ENCODE data around the gene AMER2.
"Not testable (repeated sequence)": the region's sequence is repeated elsewhere in the genome, so short reads cannot be mapped to it uniquely, and the experiment has no call there.

AMER2 gene

DNA sequence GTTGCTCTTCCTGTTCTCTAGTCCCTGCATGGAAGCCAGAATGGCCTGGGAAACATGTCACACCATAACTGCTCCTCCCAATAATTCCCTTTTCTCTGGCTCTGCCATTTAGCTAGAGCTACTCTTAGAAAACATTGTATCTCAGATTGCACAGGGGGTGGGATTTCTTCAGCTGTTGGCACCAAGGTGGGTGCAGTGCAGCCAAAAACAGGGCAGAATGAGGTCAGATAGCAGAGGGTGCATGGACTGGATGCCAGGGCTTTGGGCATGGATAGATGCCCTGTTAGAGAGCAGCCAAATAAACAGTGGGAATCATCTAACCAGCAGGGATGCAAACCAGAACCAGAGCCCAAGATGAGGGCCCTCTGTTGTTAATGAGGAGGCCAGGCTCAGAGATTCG is 4.9 kb upstream of the AMER2 start:
- Histone ChIP-seq H3K27me3 (ENCODE audit: low read depth) (no peaks in the 10 kb centered on the region), H3K4me3 (no peak overlapping the region), H3K4me1 (peaks cover under 1% of the 10 kb centered on the region), H3K9me3 (peaks cover 3% of the 10 kb centered on the region; the same call in 1 of the 2 replicates), H3K36me3 (replicated peaks) (no peaks in the 10 kb centered on the region)
- in situ Hi-C loops (cut with MboI; ENCODE audit: low sequenced_read_pairs): no loop called here
- no peak for DNase-seq (ENCODE audit: low spot score in 2 of 2)

DNA sequence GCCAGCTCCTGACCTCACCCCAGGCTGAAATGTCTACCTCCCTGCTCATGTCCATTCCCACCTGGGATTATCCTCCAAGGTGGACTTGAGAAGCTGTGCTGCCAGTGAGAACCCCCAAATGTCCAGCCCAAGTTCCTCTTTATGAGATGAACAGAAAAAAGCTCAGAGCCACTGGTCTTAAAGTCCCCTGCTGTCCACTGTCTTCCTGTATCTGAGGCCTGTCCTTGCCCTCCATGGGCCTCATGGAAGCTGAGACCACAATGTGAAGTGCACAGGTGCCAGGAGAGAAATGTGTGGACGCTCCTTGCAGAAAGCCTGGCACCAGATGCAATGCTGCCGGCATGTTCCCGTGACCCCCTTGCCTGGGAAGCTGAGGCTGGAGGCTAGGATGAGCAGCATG is 3.3 kb upstream of the AMER2 start:
- peaks cover 3% of the 10 kb centered on the region; the same call in 1 of the 2 replicates for H3K9me3 ChIP-seq
- in situ Hi-C loops (cut with MboI; ENCODE audit: low sequenced_read_pairs): no loop called here
- H3K4me1 ChIP-seq: peaks cover 5% of the 10 kb centered on the region
- no peak overlapping the region for H3K4me3 ChIP-seq
- no peaks in the 10 kb centered on the region for H3K27me3 ChIP-seq (ENCODE audit: low read depth)
- no peak for DNase-seq (ENCODE audit: low spot score in 2 of 2)
- no peaks in the 10 kb centered on the region for H3K36me3 ChIP-seq (replicated peaks)

DNA sequence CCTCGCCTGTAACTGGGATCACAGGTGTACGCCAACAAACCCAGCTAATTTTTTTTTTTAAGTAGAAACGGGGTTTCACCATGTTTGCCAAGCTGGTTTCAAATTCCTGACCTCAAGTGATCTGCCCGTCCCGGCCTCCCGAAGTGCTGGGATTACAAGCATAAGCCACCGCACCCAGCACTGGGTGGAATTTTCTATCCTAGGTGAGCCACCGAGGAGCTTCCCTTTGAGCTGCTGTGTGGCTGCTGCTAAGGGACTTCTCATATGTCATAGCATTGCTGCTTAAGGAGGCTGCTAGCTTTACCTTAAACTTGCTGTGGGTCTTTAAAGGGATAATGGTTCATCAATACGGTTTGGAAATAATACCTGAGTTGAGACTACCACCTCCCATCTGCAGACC is 2.9 kb upstream of the AMER2 start:
- Histone ChIP-seq H3K36me3 (replicated peaks) (no peaks in the 10 kb centered on the region), H3K27me3 (ENCODE audit: low read depth) (no peaks in the 10 kb centered on the region), H3K4me3 (no peak overlapping the region), H3K9me3 (peaks cover 3% of the 10 kb centered on the region; the same call in 1 of the 2 replicates), H3K4me1 (peaks cover 5% of the 10 kb centered on the region)
- DNase-seq (ENCODE audit: low spot score in 2 of 2): no peak
- in situ Hi-C loops (cut with MboI; ENCODE audit: low sequenced_read_pairs): no loop called here

DNA sequence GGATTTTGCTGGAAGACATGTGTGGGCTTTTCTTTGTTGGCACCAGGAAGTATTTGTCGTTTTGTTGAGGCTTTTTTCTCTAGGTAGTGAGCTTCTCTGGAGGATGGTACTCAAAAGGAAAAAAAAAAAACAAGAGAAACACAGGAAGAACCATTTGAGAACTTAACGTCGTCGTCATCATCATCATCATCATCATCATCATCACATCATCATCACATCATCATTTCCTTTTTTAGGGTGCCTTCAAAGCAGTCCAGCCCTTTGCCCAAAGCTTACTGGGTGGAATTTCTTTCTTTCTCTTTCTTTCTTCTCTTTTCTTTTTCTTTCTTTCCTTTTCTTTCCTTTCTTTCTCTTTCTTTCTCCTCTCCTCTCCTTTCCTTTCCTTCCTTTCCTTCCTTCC is 2.2 kb upstream of the AMER2 start:
- Histone ChIP-seq H3K4me1 (peaks cover 5% of the 10 kb centered on the region), H3K4me3 (no peak overlapping the region), H3K36me3 (replicated peaks) (no peaks in the 10 kb centered on the region), H3K27me3 (ENCODE audit: low read depth) (no peaks in the 10 kb centered on the region), H3K9me3 (peaks cover under 1% of the 10 kb centered on the region; the same call in 1 of the 2 replicates)
- no peak for DNase-seq (ENCODE audit: low spot score in 2 of 2)
- in situ Hi-C loops (cut with MboI; ENCODE audit: low sequenced_read_pairs): no loop called here

DNA sequence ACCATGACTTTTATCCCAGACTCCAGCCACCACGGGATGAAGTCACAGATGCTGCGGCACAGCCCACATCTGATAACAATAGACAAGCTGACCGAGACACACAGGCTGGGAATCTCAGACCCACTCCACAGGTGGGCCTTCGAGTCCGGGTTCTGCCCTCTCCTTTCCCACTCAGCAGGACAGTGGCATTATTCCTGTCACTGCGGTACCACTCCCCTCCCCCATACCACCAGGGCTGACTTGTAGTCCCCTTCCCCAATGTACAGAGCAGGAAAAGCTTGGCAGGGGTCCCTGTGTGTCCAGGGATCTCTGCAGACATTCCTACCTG is 179 bp upstream of the AMER2 start:
- Histone ChIP-seq H3K4me1 (peaks cover 8% of the 10 kb centered on the region), H3K27me3 (ENCODE audit: low read depth) (no peaks in the 10 kb centered on the region), H3K4me3 (no peak overlapping the region), H3K9me3 (no peaks in the 10 kb centered on the region; the same call in 1 of the 2 replicates), H3K36me3 (replicated peaks) (no peaks in the 10 kb centered on the region)
- no peak for DNase-seq (ENCODE audit: low spot score in 2 of 2)
- in situ Hi-C loops (cut with MboI; ENCODE audit: low sequenced_read_pairs): no loop called here

DNA sequence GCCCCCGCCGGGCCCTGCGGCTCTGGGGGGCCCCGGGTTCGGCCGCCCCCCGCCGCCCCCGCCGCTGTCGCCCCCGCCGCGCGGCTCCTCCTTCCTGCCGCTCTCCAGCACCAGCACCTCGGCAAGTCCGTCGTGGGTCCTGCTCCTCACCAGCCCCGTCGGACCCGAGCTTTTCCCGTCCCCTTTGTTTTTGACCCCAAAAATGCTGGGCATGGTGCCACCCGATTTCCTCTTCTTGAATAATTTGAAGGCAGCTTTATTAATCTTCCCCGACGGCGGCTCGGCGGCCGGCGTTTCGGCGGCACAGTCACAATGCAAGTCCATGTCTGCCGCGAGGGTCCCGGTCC is 945 bp downstream of the AMER2 start:
- Histone ChIP-seq H3K27me3 (ENCODE audit: low read depth) (no peaks in the 10 kb centered on the region), H3K9me3 (no peaks in the 10 kb centered on the region; the same call in 1 of the 2 replicates), H3K36me3 (replicated peaks) (no peaks in the 10 kb centered on the region), H3K4me3 (peak overlapping the region; percentile 40), H3K4me1 (peaks cover 8% of the 10 kb centered on the region)
- in situ Hi-C loops (cut with MboI; ENCODE audit: low sequenced_read_pairs): no loop called here
- no peak for DNase-seq (ENCODE audit: low spot score in 2 of 2)

- in situ Hi-C loops (cut with MboI; ENCODE audit: low sequenced_read_pairs): no loop called here
- peak in 1 of 2 experiments; percentile 33 for DNase-seq (ENCODE audit: low spot score in 2 of 2)
Measured at GRCh38 chr13:25170554-25171111, 1.5 kb downstream of the AMER2 start.

GRCh38 chr13:25169951-25170553 is 2.0 kb downstream of the AMER2 start:
- Histone ChIP-seq H3K36me3 (replicated peaks) (no peaks in the 10 kb centered on the region), H3K27me3 (ENCODE audit: low read depth) (no peaks in the 10 kb centered on the region), H3K9me3 (no peaks in the 10 kb centered on the region; the same call in 1 of the 2 replicates), H3K4me3 (no peak overlapping the region), H3K4me1 (peaks cover 8% of the 10 kb centered on the region)
- in situ Hi-C loops (cut with MboI; ENCODE audit: low sequenced_read_pairs): no loop called here
- DNase-seq (ENCODE audit: low spot score in 2 of 2): no peak

More at GRCh38 chr13:25170554-25171111, 1.5 kb downstream of the AMER2 start:
- peaks cover 8% of the 10 kb centered on the region for H3K4me1 ChIP-seq
- H3K27me3 ChIP-seq (ENCODE audit: low read depth): no peaks in the 10 kb centered on the region
- H3K4me3 ChIP-seq: no peak overlapping the region; the same call in 1 of the 2 replicates
- no peaks in the 10 kb centered on the region; the same call in 1 of the 2 replicates for H3K9me3 ChIP-seq
- no peaks in the 10 kb centered on the region for H3K36me3 ChIP-seq (replicated peaks)

DNA sequence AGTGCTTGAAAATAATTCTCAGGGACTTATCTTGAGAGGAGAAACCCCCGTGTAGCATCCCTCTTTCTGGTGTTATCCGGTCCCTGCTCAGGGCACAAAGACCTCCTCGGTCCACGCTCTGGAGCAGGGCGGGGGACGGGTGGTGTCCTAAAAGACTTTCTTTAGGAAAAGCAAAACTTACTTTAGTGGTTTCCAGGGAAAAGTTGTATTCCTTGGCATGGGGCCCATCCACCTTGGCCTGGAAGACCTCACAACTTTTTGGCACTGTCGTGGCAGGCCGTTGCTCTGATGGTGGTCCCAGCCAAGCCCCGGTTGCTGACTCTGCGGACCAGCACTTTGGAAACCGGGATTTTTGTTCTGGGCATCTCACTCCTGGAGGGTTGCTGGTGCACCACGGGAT is 2.7 kb downstream of the AMER2 start:
- H3K4me3 ChIP-seq: no peak overlapping the region
- no peak for DNase-seq (ENCODE audit: low spot score in 2 of 2)
- no peaks in the 10 kb centered on the region for H3K36me3 ChIP-seq (replicated peaks)
- in situ Hi-C loops (cut with MboI; ENCODE audit: low sequenced_read_pairs): no loop called here
- H3K9me3 ChIP-seq: no peaks in the 10 kb centered on the region; the same call in 1 of the 2 replicates
- peaks cover 8% of the 10 kb centered on the region for H3K4me1 ChIP-seq
- no peaks in the 10 kb centered on the region for H3K27me3 ChIP-seq (ENCODE audit: low read depth)

DNA sequence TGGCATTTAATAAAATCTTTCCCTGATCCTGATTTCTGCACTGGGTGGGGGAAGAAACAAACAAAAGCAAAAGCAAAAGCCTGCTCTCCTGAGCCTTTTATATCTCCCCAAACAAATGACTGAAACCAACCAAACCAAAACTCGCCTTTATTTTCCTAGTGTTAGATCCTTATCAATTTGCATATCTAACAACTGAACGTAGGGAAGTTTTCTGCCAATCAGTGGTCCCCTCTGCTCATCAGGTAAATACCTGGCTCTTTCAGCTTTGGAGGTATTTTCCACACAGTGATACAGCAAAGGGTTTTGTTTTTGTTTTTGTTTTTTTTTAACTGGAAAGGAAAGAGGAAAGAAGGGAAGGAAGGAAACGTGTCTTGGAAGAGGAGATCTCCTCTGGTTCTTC is 3.3 kb downstream of the AMER2 start:
- H3K9me3 ChIP-seq: no peaks in the 10 kb centered on the region; the same call in 1 of the 2 replicates
- H3K27me3 ChIP-seq (ENCODE audit: low read depth): no peaks in the 10 kb centered on the region
- H3K4me3 ChIP-seq: no peak overlapping the region
- H3K4me1 ChIP-seq: peaks cover 8% of the 10 kb centered on the region
- no peak for DNase-seq (ENCODE audit: low spot score in 2 of 2)
- no peaks in the 10 kb centered on the region for H3K36me3 ChIP-seq (replicated peaks)
- in situ Hi-C loops (cut with MboI; ENCODE audit: low sequenced_read_pairs): no loop called here

GRCh38 chr13:25167382-25168174 is 4.5 kb downstream of the AMER2 start:
- no peaks in the 10 kb centered on the region; the same call in 1 of the 2 replicates for H3K9me3 ChIP-seq
- H3K4me3 ChIP-seq: no peak overlapping the region
- H3K36me3 ChIP-seq (replicated peaks): no peaks in the 10 kb centered on the region
- in situ Hi-C loops (cut with MboI; ENCODE audit: low sequenced_read_pairs): no loop called here
- H3K4me1 ChIP-seq: peaks cover 8% of the 10 kb centered on the region
- no peaks in the 10 kb centered on the region for H3K27me3 ChIP-seq (ENCODE audit: low read depth)
- DNase-seq (ENCODE audit: low spot score in 2 of 2): no peak

GRCh38 chr13:25166306-25166705 is 5.8 kb downstream of the AMER2 start:
- Histone ChIP-seq H3K4me3 (no peak overlapping the region), H3K4me1 (peaks cover 3% of the 10 kb centered on the region; the same call in 1 of the 2 replicates), H3K27me3 (ENCODE audit: low read depth) (no peaks in the 10 kb centered on the region), H3K36me3 (replicated peaks) (no peaks in the 10 kb centered on the region), H3K9me3 (no peaks in the 10 kb centered on the region)
- in situ Hi-C loops (cut with MboI; ENCODE audit: low sequenced_read_pairs): no loop called here
- no peak for DNase-seq (ENCODE audit: low spot score in 2 of 2)

DNA sequence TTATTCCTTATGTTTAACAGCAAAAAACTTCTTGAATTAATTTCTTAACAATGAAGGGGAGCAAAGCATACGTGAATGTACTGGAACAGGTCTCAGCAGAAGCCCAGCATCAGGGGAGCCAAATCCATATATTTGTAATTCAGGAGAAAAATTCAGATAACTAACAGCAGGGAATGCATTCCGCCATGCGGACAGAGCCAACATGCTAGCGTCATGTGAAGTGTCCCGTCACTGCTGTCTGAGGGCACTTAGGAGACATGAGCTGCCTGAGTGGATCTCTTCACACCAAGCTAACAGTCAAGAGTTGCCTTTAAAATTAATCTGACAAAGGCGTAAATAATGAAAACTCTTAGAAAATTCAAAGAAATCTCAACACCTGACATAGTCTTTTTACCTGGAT is 6.4 kb downstream of the AMER2 start:
- no peaks in the 10 kb centered on the region for H3K27me3 ChIP-seq (ENCODE audit: low read depth)
- H3K9me3 ChIP-seq: no peaks in the 10 kb centered on the region
- in situ Hi-C loops (cut with MboI; ENCODE audit: low sequenced_read_pairs): no loop called here
- H3K4me3 ChIP-seq: no peak overlapping the region
- no peaks in the 10 kb centered on the region for H3K36me3 ChIP-seq (replicated peaks)
- peaks cover 3% of the 10 kb centered on the region; the same call in 1 of the 2 replicates for H3K4me1 ChIP-seq
- DNase-seq (ENCODE audit: low spot score in 2 of 2): no peak

GRCh38 chr13:25165163-25165562 is 6.9 kb downstream of the AMER2 start:
- H3K4me1 ChIP-seq; H3K36me3 ChIP-seq (replicated peaks); in situ Hi-C loops (cut with MboI; ENCODE audit: low sequenced_read_pairs); DNase-seq (ENCODE audit: low spot score in 2 of 2); H3K4me3 ChIP-seq; H3K27me3 ChIP-seq (ENCODE audit: low read depth); H3K9me3 ChIP-seq: not testable (repeated sequence)

Measured in HAP-1 (cell line).